Placental epithelial cell (primary cell): ENCODE results near the gene FUZ. TPM values are rescaled to one million over a fixed set of nuclear protein-coding genes. Genes with fewer than 3 reads are reported as not detected.
A peak's percentile ranks its signal among the peaks of the same experiment; 100 is the strongest.

Experiments
- small RNA-seq: library from RNA; depleted of rRNA; stranded (forward); fragments of <200 nt; gene quantifications from one replicate; pipeline ENCODE3, GENCODE V24; 2012
- total RNA-seq: library from RNA; depleted of rRNA; stranded (reverse); fragments of >200 nt; gene quantifications from 2 replicates; pipeline ENCODE4 v1.2.3, GENCODE V29; 2012

FUZ gene
- total RNA-seq = 23.9 and 25.5 TPM in 2 replicates

DNA sequence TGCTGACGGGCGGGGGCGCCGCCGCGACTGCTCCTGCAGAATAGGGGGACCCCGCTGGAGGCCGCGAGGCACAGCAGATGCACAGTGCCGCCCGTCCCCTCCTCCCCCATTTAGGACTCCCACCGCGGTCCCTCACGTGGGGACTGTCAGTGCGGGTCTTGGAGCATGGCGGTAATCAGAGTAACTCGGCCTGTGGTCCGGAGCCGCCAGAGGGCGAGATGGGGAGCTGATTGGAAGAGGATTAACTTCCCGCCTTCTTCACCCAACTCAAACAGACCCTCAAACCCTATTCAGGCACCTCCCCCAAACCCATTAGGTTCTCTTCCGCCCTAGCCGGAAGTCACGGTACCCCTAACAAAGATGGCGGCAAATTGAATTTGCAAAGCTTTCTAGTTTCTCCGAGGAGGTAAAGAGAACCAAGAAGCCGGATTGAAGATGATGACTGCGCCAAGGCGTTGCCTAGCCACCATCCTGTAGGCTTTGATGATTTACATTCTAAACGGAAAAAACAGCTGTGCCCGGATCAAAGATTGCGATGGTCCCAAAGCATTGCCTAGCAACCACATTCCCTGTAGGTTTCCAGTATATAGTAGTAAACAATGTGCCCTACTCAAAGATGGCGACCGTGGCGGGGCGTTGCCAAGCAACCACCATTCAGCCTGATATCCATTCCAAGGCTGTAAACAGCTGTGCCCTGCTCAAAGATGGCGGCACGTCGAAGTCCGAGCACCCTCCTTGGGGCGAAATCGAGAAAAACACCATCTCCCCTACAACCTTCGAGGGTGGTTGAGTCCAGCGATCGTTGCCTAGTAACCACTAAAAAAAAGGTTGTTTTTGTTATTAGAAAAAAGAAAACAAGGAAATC, at the start of gene FUZ:
TSS of gene FUZ (minus strand) at position 296 of the 865 bp plus-strand sequence. CDS start at position 110, 186 bp downstream.

DNA sequence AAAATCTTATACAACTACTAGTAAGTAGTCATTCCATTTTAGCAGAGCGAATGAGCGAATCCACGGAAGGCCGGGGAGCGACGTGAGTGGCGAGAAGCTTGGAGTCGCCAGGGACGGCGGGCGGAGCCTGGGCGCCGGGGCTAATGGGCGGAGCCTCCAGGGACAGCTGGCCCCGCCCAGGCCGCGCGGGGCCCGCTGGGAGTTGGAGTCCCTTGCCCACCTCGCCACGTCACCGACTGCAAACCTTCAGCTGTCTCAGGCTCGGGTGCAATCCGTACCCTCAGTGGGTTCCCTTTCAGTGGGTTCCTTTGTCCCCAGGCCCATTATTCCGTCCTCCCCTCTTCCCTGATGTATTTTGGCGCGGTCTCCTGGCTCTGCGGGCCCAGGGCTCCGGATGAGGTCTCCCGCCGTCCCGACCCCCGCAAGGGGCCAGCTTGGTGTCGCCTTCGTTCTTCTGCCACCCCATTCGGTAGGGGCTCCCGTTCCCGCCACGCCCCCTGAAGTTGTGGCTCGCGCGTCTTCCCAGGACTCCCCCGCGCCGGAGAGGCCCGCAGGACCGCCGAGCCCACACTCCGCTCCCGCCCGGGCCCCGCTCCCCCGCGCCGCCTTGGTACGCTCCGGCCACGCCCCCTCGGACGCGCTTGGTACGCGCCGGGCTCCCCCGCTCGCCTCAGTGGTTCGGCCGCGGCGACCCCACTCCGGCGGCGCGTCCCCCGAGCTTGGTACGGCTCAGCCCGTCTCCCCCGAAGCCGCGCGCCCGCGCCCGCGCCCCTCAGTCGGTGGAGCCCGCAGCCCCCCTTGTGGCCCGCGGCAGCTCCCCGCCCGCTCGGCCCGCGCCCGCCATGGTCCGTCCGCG, 37.6 kb upstream of the FUZ start, which contains the start of gene PTOV1:
TSS of gene PTOV1 (plus strand) at position 673 of the 856 bp plus-strand sequence.

GRCh38 chr19:49817964-49818648, 5.0 kb upstream of the FUZ start, which contains the start of gene MED25:
Gene MED25, plus strand, starts transcription at chr19:49818289. Its CDS starts 53 bp downstream, at chr19:49818342.

DNA sequence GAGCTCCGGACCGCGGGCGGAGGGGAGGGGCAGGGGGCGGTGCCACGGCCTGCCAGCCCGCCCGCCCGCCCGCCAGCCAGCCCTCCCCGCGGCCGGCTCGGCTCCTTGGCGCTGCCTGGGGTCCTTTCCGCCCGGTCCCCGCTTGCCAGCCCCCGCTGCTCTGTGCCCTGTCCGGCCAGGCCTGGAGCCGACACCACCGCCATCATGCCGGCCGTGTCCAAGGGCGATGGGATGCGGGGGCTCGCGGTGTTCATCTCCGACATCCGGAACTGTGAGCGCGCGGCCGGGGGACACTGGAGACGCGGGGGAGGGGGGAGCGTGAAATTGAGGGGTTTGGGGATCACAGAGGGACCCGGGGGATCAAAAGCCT, 46.2 kb downstream of the FUZ start, which contains the start of gene AP2A1:
TSS of gene AP2A1 (plus strand) at position 72 of the 370 bp plus-strand sequence. CDS start at position 205, 133 bp downstream.

GRCh38 chr19:49763230-49763629, 49.9 kb downstream of the FUZ start, which contains the start of gene TSKS:
Gene TSKS, minus strand, starts transcription at chr19:49763306. Its CDS starts 59 bp downstream, at chr19:49763247.

Small RNA genes lying within 50 kb of the gene (small RNA-seq; reads per million reads assigned to genes)
- gene MIR4749 = not detected
- gene MIR6799 = 0.17 reads per million
- 0.43 reads per million, percentile 21 among the genes with 10 or more reads in this experiment for gene RNU6-841P

Other genes with a start within 250 kb of the FUZ start
- gene NOSIP, start 232.7 kb downstream of the FUZ start, total RNA-seq = 64.0 and 72.6 TPM in 2 replicates
- 8.6 and 11.2 TPM in 2 replicates for gene PRRG2, start 232.0 kb downstream of the FUZ start, total RNA-seq
- gene PRR12, start 222.1 kb downstream of the FUZ start, total RNA-seq = 4.4 and 5.9 TPM in 2 replicates
- 50.3 and 51.6 TPM in 2 replicates for gene RRAS, start 173.1 kb downstream of the FUZ start, total RNA-seq
- gene SCAF1, start 171.1 kb downstream of the FUZ start, total RNA-seq = 19.6 and 31.6 TPM in 2 replicates
- 64.0 and 64.4 TPM in 2 replicates for gene IRF3, start 147.4 kb downstream of the FUZ start, total RNA-seq
- gene BCL2L12, start 147.4 kb downstream of the FUZ start, total RNA-seq = 8.2 and 16.1 TPM in 2 replicates
- 132 and 208 TPM in 2 replicates for gene PRMT1, start 136.0 kb downstream of the FUZ start, total RNA-seq
- gene ADM5, start 123.7 kb downstream of the FUZ start, total RNA-seq = 0.43 and 1.2 TPM in 2 replicates
- gene CPT1C, start 122.2 kb downstream of the FUZ start, total RNA-seq = 1.6 and 3.1 TPM in 2 replicates
- gene TSKS, start 50.0 kb downstream of the FUZ start, total RNA-seq = 0.76 and 6.7 TPM in 2 replicates
- 90.3 and 178 TPM in 2 replicates for gene AP2A1, start 46.3 kb downstream of the FUZ start, total RNA-seq
- 26.3 and 33.5 TPM in 2 replicates for gene MED25, start 5.0 kb upstream of the FUZ start, total RNA-seq
- gene PTOV1, start 37.9 kb upstream of the FUZ start, total RNA-seq = 114 and 134 TPM in 2 replicates
- gene PNKP, start 54.3 kb upstream of the FUZ start, total RNA-seq = 45.1 and 58.2 TPM in 2 replicates
- gene AKT1S1, start 64.1 kb upstream of the FUZ start, total RNA-seq = 20.4 and 24.7 TPM in 2 replicates
- gene TBC1D17, start 64.4 kb upstream of the FUZ start, total RNA-seq = 23.6 and 30.3 TPM in 2 replicates
- 0.43 TPM in 1 of 2 replicates, not detected in the other for gene IL4I1, start 83.6 kb upstream of the FUZ start, total RNA-seq
- 4.6 and 7.9 TPM in 2 replicates for gene ATF5, start 115.9 kb upstream of the FUZ start, total RNA-seq
- gene NUP62, start 116.2 kb upstream of the FUZ start, total RNA-seq = 25.5 and 40.7 TPM in 2 replicates
- gene SIGLEC11, start 147.9 kb upstream of the FUZ start, total RNA-seq = 0.22 TPM in 1 of 2 replicates, not detected in the other
- 25.1 and 29.0 TPM in 2 replicates for gene VRK3, start 212.1 kb upstream of the FUZ start, total RNA-seq
- gene ZNF473, start 212.7 kb upstream of the FUZ start, total RNA-seq = 8.1 and 11.8 TPM in 2 replicates